Transverse colon (tissue), 4 donors: Measurements from ENCODE around the gene WNT4. TPM values are rescaled to one million over a fixed set of nuclear protein-coding genes. Genes with fewer than 3 reads are reported as not detected.

Experiments
- DNase-seq: peaks from one replicate; pipeline ENCODE4 v3.0.0-alpha.2; 2019
- H3K27ac ChIP-seq, 4 donors: fragments of 200-600 bp; sonication (generic); 2 replicates each; pipeline ENCODE4 v1.5.1; 2016 to 2018; ENCODE audit warnings: inconsistent platforms in 4 of 4
- H3K27me3 ChIP-seq: fragments of 200-600 bp; sonication (generic); 2 replicates; pipeline ENCODE4 v1.5.1; 2017; ENCODE audit warnings: inconsistent platforms
- H3K36me3 ChIP-seq, 4 donors: fragments of 200-600 bp; sonication (generic); 2 replicates each; pipeline ENCODE4 v1.5.1; 2017 to 2019; ENCODE audit warnings: inconsistent platforms in 4 of 4
- H3K4me1 ChIP-seq, 4 donors: fragments of 200-600 bp; sonication (generic); 2 replicates each; pipeline ENCODE4 v1.5.1; 2017 to 2020; ENCODE audit warnings: inconsistent platforms in 4 of 4
- H3K4me3 ChIP-seq, 4 donors: fragments of 200-600 bp; sonication (generic); 1 replicate in 1 of 4; 2 replicates in 3 of 4; pipeline versions ENCODE4 v1.5.1 to v1.6.1; 2017 to 2019; ENCODE audit warnings: inconsistent platforms in 4 of 4
- H3K9me3 ChIP-seq, 2 donors: fragments of 200-600 bp; sonication (generic); 2 replicates each; pipeline ENCODE4 v1.5.1; 2017 to 2019; ENCODE audit warnings: inconsistent platforms in 2 of 2
- EP300 ChIP-seq: sonication (generic); formaldehyde crosslinking; IDR thresholded peaks from one replicate; pipeline ENCODE4 v1.6.1; 2017; ENCODE audit warnings: antibody characterized with exemption, low read depth
- POLR2A ChIP-seq: fragments of 450-650 bp; IDR thresholded peaks from one replicate; pipeline ENCODE4 v1.6.1; 2016; ENCODE audit warnings: antibody characterized with exemption, mild to moderate bottlenecking, moderate library complexity
- POLR2AphosphoS5 ChIP-seq, 3 donors: sonication (generic); formaldehyde crosslinking; IDR thresholded peaks; one replicate each; pipeline ENCODE4 v1.6.1; 2016; ENCODE audit warnings: antibody characterized with exemption in 3 of 3
- WGBS, 2 donors: methylation state at CpG; one replicate each; pipeline ENCODE4 v1.1.5; 2018; ENCODE audit warnings: low coverage in 1 of 2; 5-methylcytosine and 5-hydroxymethylcytosine counted together
- in situ Hi-C, 4 donors: fragments of 200-750 bp; cut with MboI; loops; one replicate each; pipeline versions ENCODE4 v1.15.0 to v1.15.1; 2017; ENCODE audit warnings: low sequenced_read_pairs in 3 of 4, low pct_ligation_motif_present in 1 of 4, low pct_unique_long_range_greater_than_20kb in 1 of 4
- intact Hi-C: fragments of 100-400 bp; cut with DNase I; formaldehyde crosslinking; loops from one replicate; pipeline ENCODE4 v1.15.1; 2023; ENCODE audit warnings: low total_unique reads
- total RNA-seq, 4 donors: library from RNA; depleted of rRNA; stranded (reverse); fragments of >200 nt; gene quantifications; one replicate each; pipeline ENCODE4 v1.1.0, GENCODE V29; 2016
- TF ChIP-seq, protein P1 (sequence below), 5 experiments: fragments of 200-600 bp in 3 of 5; fragments of 450-650 bp in 2 of 5; sonication (generic) in 3 of 5; IDR thresholded peaks; 1 replicate in 2 of 5; 2 replicates in 3 of 5; pipeline ENCODE4 v1.5.1; 2016 to 2017; ENCODE audit warnings: antibody characterized with exemption in 5 of 5, inconsistent platforms in 3 of 5, mild to moderate bottlenecking in 2 of 5, moderate library complexity in 1 of 5

WNT4 gene
- total RNA-seq, 4 donors from 2014 or later = 0.82 to 3.0 (median 2.1) TPM; not detected in 1

DNA sequence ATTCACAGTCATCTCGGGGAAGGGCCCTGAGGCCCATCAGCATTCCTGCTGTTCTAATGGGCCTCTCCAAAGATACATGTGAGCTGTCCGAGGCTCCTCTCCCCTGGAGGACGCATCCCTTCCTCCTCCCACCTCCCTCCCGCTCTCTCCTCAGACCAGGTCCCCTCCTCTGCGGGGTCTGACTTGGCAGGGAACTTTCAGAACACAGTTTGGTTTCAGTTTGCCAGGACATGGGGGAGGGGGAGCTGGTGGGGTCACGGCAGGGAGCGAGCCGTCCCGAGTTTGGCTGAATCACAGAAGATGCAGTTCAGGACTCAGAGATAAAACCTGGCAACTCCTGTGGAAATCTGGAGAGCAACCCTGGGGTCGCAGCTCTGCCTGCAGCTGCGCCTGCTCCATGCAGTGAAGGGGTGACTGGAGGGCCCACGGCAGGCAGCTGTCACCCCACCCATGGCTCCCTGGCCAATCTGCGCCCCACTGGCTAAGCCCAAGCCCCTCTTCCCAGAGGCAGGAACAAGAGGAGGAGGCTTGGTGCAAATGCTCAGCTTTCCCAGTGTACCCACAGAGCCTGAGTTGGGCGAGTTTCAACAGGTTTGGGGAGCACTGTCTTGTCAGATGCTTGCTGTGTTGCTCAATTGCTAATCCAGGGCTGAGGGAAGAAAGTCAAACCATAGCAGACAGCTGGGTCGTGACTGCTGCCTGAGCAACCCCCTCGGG lies 5.7 kb downstream of the WNT4 start:
- 75% methylated on average over 16 of the region's 16 CpGs; no CpG with 5 or more reads in 1 of the 2 donors for WGBS, 2 donors
- in situ Hi-C loops (loop anchor here in 3 of 4 donors (10.0 to 25.0 kb wide), 4 partner anchors 148 to 500 kb away; partner anchors contain the start of genes C1QA (in 2 of the 3) and C1QC (in 2 of the 3)), intact Hi-C loops (no loop called here)
- Histone ChIP-seq H3K4me1 (peaks cover 3 to 10% (median 7%) of the 10 kb centered on the region in 4 donors), H3K36me3 (no peaks in the 10 kb centered on the region), H3K27ac (no peak overlapping the region), H3K4me3 (no peak overlapping the region), H3K9me3 (no peaks in the 10 kb centered on the region), H3K27me3 (peaks cover 29% of the 10 kb centered on the region)
- TF ChIP-seq EP300 (no peak), POLR2A (no peak), POLR2AphosphoS5 (IDR thresholded peaks at IDR 0.05) (no peak)
- TF ChIP-seq, protein P1, sequence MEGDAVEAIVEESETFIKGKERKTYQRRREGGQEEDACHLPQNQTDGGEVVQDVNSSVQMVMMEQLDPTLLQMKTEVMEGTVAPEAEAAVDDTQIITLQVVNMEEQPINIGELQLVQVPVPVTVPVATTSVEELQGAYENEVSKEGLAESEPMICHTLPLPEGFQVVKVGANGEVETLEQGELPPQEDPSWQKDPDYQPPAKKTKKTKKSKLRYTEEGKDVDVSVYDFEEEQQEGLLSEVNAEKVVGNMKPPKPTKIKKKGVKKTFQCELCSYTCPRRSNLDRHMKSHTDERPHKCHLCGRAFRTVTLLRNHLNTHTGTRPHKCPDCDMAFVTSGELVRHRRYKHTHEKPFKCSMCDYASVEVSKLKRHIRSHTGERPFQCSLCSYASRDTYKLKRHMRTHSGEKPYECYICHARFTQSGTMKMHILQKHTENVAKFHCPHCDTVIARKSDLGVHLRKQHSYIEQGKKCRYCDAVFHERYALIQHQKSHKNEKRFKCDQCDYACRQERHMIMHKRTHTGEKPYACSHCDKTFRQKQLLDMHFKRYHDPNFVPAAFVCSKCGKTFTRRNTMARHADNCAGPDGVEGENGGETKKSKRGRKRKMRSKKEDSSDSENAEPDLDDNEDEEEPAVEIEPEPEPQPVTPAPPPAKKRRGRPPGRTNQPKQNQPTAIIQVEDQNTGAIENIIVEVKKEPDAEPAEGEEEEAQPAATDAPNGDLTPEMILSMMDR (IDR thresholded peaks at IDR 0.05) = no peak
- no peak for DNase-seq

DNA sequence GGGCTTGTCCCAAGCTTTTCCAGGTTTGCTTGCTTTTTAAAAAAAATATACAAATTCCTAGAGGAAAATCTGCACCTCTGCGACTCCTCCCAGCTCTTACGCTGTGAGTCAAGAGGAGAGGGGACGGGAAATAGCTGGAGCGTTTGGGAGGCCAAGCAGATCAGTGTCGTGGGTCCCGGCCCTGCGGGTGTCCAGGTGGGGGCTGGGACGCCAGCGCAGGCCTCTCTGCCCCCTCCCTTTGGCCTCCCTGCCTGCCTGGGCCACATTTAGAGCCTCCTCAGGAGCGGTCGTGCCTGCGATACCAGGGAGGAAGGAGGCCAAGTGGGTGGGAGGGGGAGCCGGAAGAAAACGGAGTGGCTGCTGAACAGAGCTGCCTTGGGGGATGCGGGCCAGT lies 9.0 kb downstream of the WNT4 start:
- WGBS, 2 donors = 67 to 80% methylated on average over 1 to 15 of the region's 15 CpGs
- TF ChIP-seq, protein P1 (IDR thresholded peaks at IDR 0.05) = no peak
- TF ChIP-seq POLR2A = no peak
- TF ChIP-seq POLR2AphosphoS5 (IDR thresholded peaks at IDR 0.05) = no peak
- no peak for TF ChIP-seq EP300
- H3K27ac ChIP-seq = no peak overlapping the region
- DNase-seq = no peak
- no peaks in the 10 kb centered on the region for H3K27me3 ChIP-seq
- in situ Hi-C loops (loop anchor here in 3 of 4 donors (10.0 to 25.0 kb wide), 4 partner anchors 151 to 503 kb away; partner anchors contain the start of genes C1QA (in 2 of the 3) and C1QC (in 2 of the 3)), intact Hi-C loops (no loop called here)
- no peaks in the 10 kb centered on the region for H3K36me3 ChIP-seq
- H3K9me3 ChIP-seq = no peaks in the 10 kb centered on the region
- no peak overlapping the region for H3K4me3 ChIP-seq
- peaks cover 0 to 6% (median 2%) of the 10 kb centered on the region in 4 donors for H3K4me1 ChIP-seq

DNA sequence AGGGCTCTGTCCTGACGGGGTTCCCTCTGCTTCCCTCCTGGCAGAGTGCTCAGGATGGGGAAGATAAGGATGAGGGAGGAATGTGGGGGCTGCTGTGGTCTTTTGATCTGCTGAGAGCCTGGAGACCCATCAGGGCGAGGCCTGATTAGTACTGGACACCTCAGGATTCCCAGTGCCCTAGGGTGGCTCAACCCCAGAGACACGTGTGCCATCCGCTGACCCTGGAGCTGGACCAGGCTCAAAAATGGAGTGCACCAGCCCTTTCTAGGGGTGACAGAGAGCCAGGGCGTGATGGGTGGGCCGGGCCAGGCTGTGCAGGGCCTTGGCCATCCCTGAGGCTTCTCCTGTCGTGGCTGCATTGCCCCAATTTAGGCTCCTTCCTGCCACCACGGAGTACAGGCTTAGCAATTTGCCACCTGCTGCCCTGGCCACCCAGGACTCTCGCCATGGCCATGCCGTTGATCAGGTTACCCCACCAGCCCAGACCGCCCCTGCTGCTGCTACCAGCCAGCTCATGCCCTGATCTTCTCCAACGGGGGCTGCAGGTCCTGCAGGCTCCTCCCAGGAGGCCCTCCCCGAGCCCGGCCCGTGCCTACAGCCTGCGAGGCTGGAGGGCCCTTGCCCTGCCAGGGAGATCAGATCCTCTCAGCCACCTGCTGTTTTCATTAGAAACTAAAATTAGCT lies 9.5 kb downstream of the WNT4 start:
- H3K36me3 ChIP-seq = no peaks in the 10 kb centered on the region
- TF ChIP-seq POLR2A = no peak
- TF ChIP-seq POLR2AphosphoS5 (IDR thresholded peaks at IDR 0.05) = no peak
- TF ChIP-seq, protein P1 (IDR thresholded peaks at IDR 0.05) = no peak
- TF ChIP-seq EP300 = no peak
- no peaks in the 10 kb centered on the region for H3K27me3 ChIP-seq
- no peak overlapping the region for H3K27ac ChIP-seq
- H3K4me1 ChIP-seq = peaks cover 0 to 6% (median 2%) of the 10 kb centered on the region in 4 donors
- DNase-seq = no peak
- in situ Hi-C loops (loop anchor here in 3 of 4 donors (10.0 to 25.0 kb wide), 4 partner anchors 151 to 504 kb away; partner anchors contain the start of genes C1QA (in 2 of the 3) and C1QC (in 2 of the 3)), intact Hi-C loops (no loop called here)
- H3K4me3 ChIP-seq = no peak overlapping the region
- no peaks in the 10 kb centered on the region for H3K9me3 ChIP-seq
- WGBS, 2 donors = 64% methylated on average over 14 of the region's 16 CpGs; no CpG with 5 or more reads in 1 of the 2 donors
